GM12878 (cell line): ENCODE measurements around the gene PTPRN2. TPM values are rescaled to one million over a fixed set of nuclear protein-coding genes. Genes with fewer than 3 reads are reported as not detected.

ENCODE experiments used
- ATAC-seq: fragments of 200-7000 bp; cut with Tn5 transposase; 3 replicates; pipeline ENCODE4 v1.9.1; 2020; ENCODE audit warnings: mild to moderate bottlenecking, moderate library complexity
- BruUV-seq: library from RNA; stranded (reverse); fragments of 400-500 nt; replicated peaks from 2 replicates; lab custom pipeline; 2021; lab: Mats Ljungman, UMichigan
- CTCF ChIA-PET: fragments of 300-600 bp; sonication (Branson Sonifier 250); formaldehyde crosslinking; extraction: SDS; loops from one replicate; lab custom pipeline; 2021; ENCODE audit warnings: inconsistent platforms; lab: Yijun Ruan, JAX
- POLR2A ChIA-PET: fragments of 350-600 bp; formaldehyde crosslinking; extraction: SDS; loops from one replicate; lab custom pipeline; 2021; ENCODE audit warnings: inconsistent platforms; lab: Charles Lee
- RAD21 ChIA-PET: fragments of 300-600 bp; sonication (Branson Sonifier 250); formaldehyde crosslinking; loops from one replicate; lab custom pipeline; 2023; ENCODE audit warnings: antibody characterized with exemption; ENCODE audit not compliant: unreplicated experiment; lab: Charles Lee
- SMC1A ChIA-PET: fragments of 300-600 bp; sonication (Branson Sonifier 250); formaldehyde crosslinking; loops from one replicate; lab custom pipeline; 2023; ENCODE audit not compliant: unreplicated experiment, uncharacterized antibody; lab: Charles Lee
- DNase-seq: peaks from one replicate; pipeline ENCODE4 v3.0.0-alpha.2; 2011; ENCODE audit warnings: low read depth, low spot score
- FAIRE-seq: peaks from 3 replicates; lab custom pipeline; 2011; peaks lifted over from hg19 to GRCh38; lab: Jason Lieb, UNC
- H2AFZ ChIP-seq: 2 replicates; pipeline ENCODE4 v1.6.0; 2011; ENCODE audit warnings: low read depth, low read length, control low read depth; ENCODE audit not compliant: control insufficient read depth
- H3K27ac ChIP-seq: 2 replicates; pipeline ENCODE4 v1.5.1; 2011; ENCODE audit warnings: control low read depth; ENCODE audit not compliant: control insufficient read depth, insufficient read depth
- H3K27me3 ChIP-seq, 2 experiments: replicated peaks in 1 of 2; 2 replicates each; pipeline versions ENCODE4 v1.6.0 to v1.6.1; 2011; ENCODE audit warnings: low read length in 1 of 2; ENCODE audit not compliant: control insufficient read depth in 2 of 2, insufficient read depth in 2 of 2
- H3K36me3 ChIP-seq, 2 experiments: 2 replicates each; pipeline ENCODE4 v1.5.1; 2011; ENCODE audit warnings: low read length in 1 of 2; ENCODE audit not compliant: control insufficient read depth in 2 of 2, insufficient read depth in 2 of 2
- H3K4me1 ChIP-seq: 2 replicates; pipeline ENCODE4 v1.6.1; 2011; ENCODE audit warnings: mild to moderate bottlenecking, low read length, moderate library complexity, mixed read lengths; ENCODE audit not compliant: control insufficient read depth, insufficient read depth
- H3K4me2 ChIP-seq: 2 replicates; pipeline ENCODE4 v1.6.0; 2011; ENCODE audit warnings: control low read depth; ENCODE audit not compliant: control insufficient read depth, insufficient read depth
- H3K4me3 ChIP-seq: fragments of 200-600 bp; sonication (generic); 2 replicates; pipeline ENCODE4 v1.5.1; 2016
- H3K79me2 ChIP-seq: 2 replicates; pipeline ENCODE4 v1.6.0; 2011; ENCODE audit warnings: low read length; ENCODE audit not compliant: control insufficient read depth, insufficient read depth
- H3K9ac ChIP-seq: 2 replicates; pipeline ENCODE4 v1.8.0; 2011; ENCODE audit warnings: low read length, control low read depth, mixed read lengths; ENCODE audit not compliant: control insufficient read depth, insufficient read depth
- H3K9me3 ChIP-seq: replicated peaks from 3 replicates; pipeline ENCODE4 v1.5.1; 2011; ENCODE audit warnings: mild to moderate bottlenecking, low read length; ENCODE audit not compliant: control insufficient read depth, insufficient read depth
- H4K20me1 ChIP-seq: 2 replicates; pipeline ENCODE4 v1.6.0; 2011; ENCODE audit not compliant: control insufficient read depth, insufficient read depth
- ATF7 ChIP-seq: fragments of 450-650 bp; IDR thresholded peaks from 2 replicates; pipeline ENCODE4 v1.6.1; 2016; ENCODE audit warnings: low read depth, mild to moderate bottlenecking
- BHLHE40 ChIP-seq, 2 experiments: fragments of 450-650 bp in 1 of 2; IDR thresholded peaks; 2 replicates each; pipeline ENCODE4 v1.6.1; 2011 to 2017; ENCODE audit warnings: low read depth in 2 of 2, borderline replicate concordance in 1 of 2, improper control_type of control experiment in 1 of 2, low read length in 1 of 2, mild to moderate bottlenecking in 1 of 2
- CBX3 ChIP-seq: fragments of 200-600 bp; sonication (generic); IDR thresholded peaks from 2 replicates; pipeline ENCODE4 v1.6.1; 2016; ENCODE audit warnings: low read depth, borderline replicate concordance
- EZH2 ChIP-seq: IDR thresholded peaks from 2 replicates; pipeline ENCODE4 v1.6.1; 2012; ENCODE audit warnings: low read depth, mild to moderate bottlenecking, control low read depth, inconsistent platforms, low read length, borderline replicate concordance; ENCODE audit not compliant: control insufficient read depth
- IRF4 ChIP-seq: IDR thresholded peaks from 2 replicates; pipeline ENCODE4 v1.6.1; 2011; ENCODE audit warnings: low read depth, low read length
- JUND ChIP-seq: IDR thresholded peaks from 2 replicates; pipeline ENCODE4 v1.6.1; 2012; ENCODE audit warnings: low read depth, mild to moderate bottlenecking, low read length, improper control_type of control experiment, moderate library complexity
- MYC ChIP-seq: IDR thresholded peaks from 2 replicates; pipeline ENCODE4 v1.6.1; 2011; ENCODE audit warnings: mild to moderate bottlenecking, low read length, moderate library complexity, inconsistent platforms; ENCODE audit not compliant: insufficient read depth, insufficient replicate concordance, insufficient read length, severe bottlenecking
- NFYB ChIP-seq: IDR thresholded peaks from 2 replicates; pipeline ENCODE4 v1.6.1; 2011; ENCODE audit warnings: low read depth, mild to moderate bottlenecking, low read length, improper control_type of control experiment, moderate library complexity; ENCODE audit not compliant: insufficient read depth
- NR2F1 ChIP-seq: fragments of 450-650 bp; conservative IDR thresholded peaks from 2 replicates; pipeline ENCODE4 v1.6.1; 2017; ENCODE audit warnings: mild to moderate bottlenecking
- POU2F2 ChIP-seq: IDR thresholded peaks from 3 replicates; pipeline ENCODE4 v1.6.1; 2011; ENCODE audit warnings: low read depth, mild to moderate bottlenecking, low read length, borderline replicate concordance
- RELA ChIP-seq: fragments of 450-650 bp; IDR thresholded peaks from 2 replicates; pipeline ENCODE4 v1.8.0; 2014; ENCODE audit warnings: borderline replicate concordance; ENCODE audit not compliant: partially characterized antibody
- SKIL ChIP-seq: fragments of 450-650 bp; IDR thresholded peaks from 2 replicates; pipeline ENCODE4 v1.6.1; 2017; ENCODE audit warnings: mild to moderate bottlenecking, low read depth, inconsistent platforms; ENCODE audit not compliant: poor library complexity, severe bottlenecking
- SMAD5 ChIP-seq: IDR thresholded peaks from 2 replicates; pipeline ENCODE4 v1.6.1; 2016; ENCODE audit warnings: antibody characterized with exemption, low read depth
- SUZ12 ChIP-seq: fragments of 200-600 bp; sonication (generic); IDR thresholded peaks from one replicate; pipeline ENCODE4 v1.6.1; 2018; ENCODE audit warnings: antibody characterized with exemption, mild to moderate bottlenecking; ENCODE audit not compliant: unreplicated experiment
- ZNF217 ChIP-seq: fragments of 450-650 bp; IDR thresholded peaks from 2 replicates; pipeline ENCODE4 v1.6.1; 2017; ENCODE audit warnings: antibody characterized with exemption, mild to moderate bottlenecking
- WGBS: methylation state at CpG from one replicate; pipeline ENCODE4 v1.1.6; 2016; ENCODE audit warnings: low lambda C conversion rate; ENCODE audit not compliant: insufficient replicate concordance, insufficient coverage; ENCODE audit errors: missing lambda C conversion rate; 5-methylcytosine and 5-hydroxymethylcytosine counted together
- in situ Hi-C: fragments of 300-500 bp; cut with MboI; formaldehyde crosslinking; loops from 9 replicates; pipeline ENCODE4 v1.14.3; 2018; ENCODE audit warnings: mixed read lengths
- intact Hi-C: fragments of 100-400 bp; cut with micrococcal nuclease; formaldehyde crosslinking; loops from one replicate; pipeline ENCODE4 v1.14.2; 2022; ENCODE audit not compliant: unreplicated experiment
- polyA plus RNA-seq, 11 experiments: library from polyadenylated mRNA; depleted of rRNA in 4 of 11; unstranded in 6 of 11; stranded (reverse) in 5 of 11; fragments of >200 nt; fragmentation: Nextera tagmentation in 4 of 11; fragmentation: Illumina TruSeq in 1 of 11; extraction: Ambion mirVana in 4 of 11; extraction: Trizol in 1 of 11; gene quantifications; 1 replicate in 1 of 11; 2 replicates in 10 of 11; pipeline versions ENCODE4 v1.2.1 to v1.2.3, GENCODE V29; 2011 to 2016; ENCODE audit warnings: inconsistent platforms in 2 of 11, missing spikeins in 2 of 11, low read depth in 1 of 11
- total RNA-seq, 4 experiments: library from RNA; depleted of rRNA in 3 of 4; stranded (reverse); fragments of >200 nt in 3 of 4; fragmentation: Illumina TruSeq in 1 of 4; extraction: Trizol in 1 of 4; gene quantifications; 2 replicates each; pipeline versions ENCODE4 v1.2.1 to v1.2.3, GENCODE V29; 2013 to 2021
- TF ChIP-seq, protein P1 (sequence below), 3 experiments: IDR thresholded peaks in 2 of 3; conservative IDR thresholded peaks in 1 of 3; 2 replicates each; pipeline ENCODE4 v1.5.1; 2011; ENCODE audit warnings: low read depth in 3 of 3, low read length in 3 of 3, mild to moderate bottlenecking in 3 of 3, control low read depth in 2 of 3, moderate library complexity in 2 of 3, inconsistent platforms in 1 of 3, mixed read lengths in 1 of 3; ENCODE audit not compliant: control insufficient read depth in 2 of 3, insufficient read depth in 1 of 3; ENCODE audit errors: extremely low read depth in 1 of 3

Gene PTPRN2
- total and polyA plus RNA-seq, 10 of the 15 experiments (the other 5 are each of a cell fraction or from before 2014, with no cell fraction given), result 5.4 TPM; not detected in 9

GRCh38 chr7:157789094-157789493 is 798.5 kb downstream of the PTPRN2 start (continued):
- TF ChIP-seq IRF4 (no peak), SMAD5 (no peak)
- TF ChIP-seq, protein P1, sequence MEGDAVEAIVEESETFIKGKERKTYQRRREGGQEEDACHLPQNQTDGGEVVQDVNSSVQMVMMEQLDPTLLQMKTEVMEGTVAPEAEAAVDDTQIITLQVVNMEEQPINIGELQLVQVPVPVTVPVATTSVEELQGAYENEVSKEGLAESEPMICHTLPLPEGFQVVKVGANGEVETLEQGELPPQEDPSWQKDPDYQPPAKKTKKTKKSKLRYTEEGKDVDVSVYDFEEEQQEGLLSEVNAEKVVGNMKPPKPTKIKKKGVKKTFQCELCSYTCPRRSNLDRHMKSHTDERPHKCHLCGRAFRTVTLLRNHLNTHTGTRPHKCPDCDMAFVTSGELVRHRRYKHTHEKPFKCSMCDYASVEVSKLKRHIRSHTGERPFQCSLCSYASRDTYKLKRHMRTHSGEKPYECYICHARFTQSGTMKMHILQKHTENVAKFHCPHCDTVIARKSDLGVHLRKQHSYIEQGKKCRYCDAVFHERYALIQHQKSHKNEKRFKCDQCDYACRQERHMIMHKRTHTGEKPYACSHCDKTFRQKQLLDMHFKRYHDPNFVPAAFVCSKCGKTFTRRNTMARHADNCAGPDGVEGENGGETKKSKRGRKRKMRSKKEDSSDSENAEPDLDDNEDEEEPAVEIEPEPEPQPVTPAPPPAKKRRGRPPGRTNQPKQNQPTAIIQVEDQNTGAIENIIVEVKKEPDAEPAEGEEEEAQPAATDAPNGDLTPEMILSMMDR (IDR thresholded peaks at IDR 0.05 in 2 of 3, conservative IDR thresholded peaks at IDR 0.05 in 1 of 3; ENCODE audit: control insufficient read depth in 2 of 3, extremely low read depth in 1 of 3, insufficient read depth in 1 of 3, low read depth in 3 of 3, low read length in 3 of 3), result no peak

DNA sequence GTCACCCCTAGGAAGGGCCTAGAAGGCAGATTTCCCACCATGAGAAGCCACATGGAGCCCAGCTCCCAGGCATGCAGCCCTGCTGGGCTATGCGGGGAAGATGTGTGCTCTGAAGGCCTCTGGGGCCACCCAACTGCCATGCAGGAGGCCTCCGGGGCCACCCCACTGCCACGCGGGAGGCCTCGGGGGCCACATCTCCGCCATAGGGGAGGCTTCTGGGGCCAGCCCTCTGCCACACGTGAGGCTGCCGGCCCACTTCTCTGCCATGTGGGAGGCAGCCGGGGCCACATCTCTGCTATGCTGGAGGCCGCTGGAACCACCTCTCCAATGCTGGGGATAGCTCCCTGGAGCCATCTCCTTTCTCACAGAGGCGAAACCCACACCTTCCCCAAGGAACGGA is 799.0 kb downstream of the PTPRN2 start:
- H3K79me2 ChIP-seq, result no peaks in the 10 kb centered on the region
- H2AFZ ChIP-seq, result no peak overlapping the region
- POLR2A ChIA-PET, result no interaction called here
- intact Hi-C loops, result no loop called here
- BruUV-seq, result no TSS peak
- H3K9me3 ChIP-seq, result peaks cover 2% of the 10 kb centered on the region; the same call in 1 of the 3 replicates
- FAIRE-seq, result no peak
- H3K4me2 ChIP-seq, result no peak overlapping the region
- DNase-seq, result no peak
- no peak overlapping the region for H3K27ac ChIP-seq
- in situ Hi-C loops, result no loop called here
- H3K4me3 ChIP-seq, result no peak overlapping the region
- RAD21 ChIA-PET, result no interaction called here
- no peaks in the 10 kb centered on the region for H3K27me3 ChIP-seq
- SMC1A ChIA-PET, result no interaction called here
- CTCF ChIA-PET, result no interaction called here
- 56% methylated on average over 12 of the region's 12 CpGs for WGBS
- TF ChIP-seq ZNF217 (no peak), CBX3 (no peak), NFYB (no peak), POU2F2 (no peak), MYC (no peak), JUND (no peak), ATF7 (no peak), SUZ12 (no peak), BHLHE40 (IDR thresholded peaks at IDR 0.05; ENCODE audit: borderline replicate concordance in 1 of 2, low read depth in 2 of 2, low read length in 1 of 2) (no peak), EZH2 (no peak), SKIL (no peak), NR2F1 (no peak), RELA (no peak)
- no peaks in the 10 kb centered on the region for H4K20me1 ChIP-seq
- H3K9ac ChIP-seq, result no peak overlapping the region
- ATAC-seq, result no peak
- no peaks in the 10 kb centered on the region for H3K4me1 ChIP-seq
- no peaks in the 10 kb centered on the region for H3K36me3 ChIP-seq
